HepG2 (cell line): Measurements from ENCODE around the gene TOM1L1.

ENCODE experiments used
- JUN ChIP-seq: sonication (generic); formaldehyde crosslinking; IDR thresholded peaks from 2 replicates; pipeline ENCODE4 v1.4.0; 2020; ENCODE audit warnings: mild to moderate bottlenecking, missing genetic modification reagents
- MAZ ChIP-seq, 2 experiments: sonication (generic) in 1 of 2; formaldehyde crosslinking in 1 of 2; IDR thresholded peaks; 2 replicates each; pipeline versions ENCODE4 v1.5.0 to v1.6.1; 2012 to 2020; ENCODE audit warnings: low read depth in 2 of 2, mild to moderate bottlenecking in 2 of 2, borderline replicate concordance in 1 of 2, improper control_type of control experiment in 1 of 2, low read length in 1 of 2, missing genetic modification reagents in 1 of 2, moderate library complexity in 1 of 2
- NONO ChIP-seq, 2 experiments: fragments of 450-650 bp in 1 of 2; sonication (generic) in 1 of 2; formaldehyde crosslinking in 1 of 2; IDR thresholded peaks in 1 of 2; conservative IDR thresholded peaks in 1 of 2; 2 replicates each; pipeline versions ENCODE4 v1.6.1 to v1.8.0; 2017 to 2022; ENCODE audit warnings: mild to moderate bottlenecking in 1 of 2, missing genetic modification reagents in 1 of 2, moderate library complexity in 1 of 2
- TF ChIP-seq, protein P1 (sequence below): sonication (generic); formaldehyde crosslinking; IDR thresholded peaks from 2 replicates; pipeline ENCODE4 v1.8.1; 2023; ENCODE audit warnings: mild to moderate bottlenecking, missing genetic modification reagents
- TF ChIP-seq, protein P2 (sequence below): sonication (generic); formaldehyde crosslinking; IDR thresholded peaks from 2 replicates; pipeline ENCODE4 v1.5.0; 2020; ENCODE audit warnings: mild to moderate bottlenecking, missing genetic modification reagents, moderate library complexity
- TF ChIP-seq, protein P3 (sequence below): IDR thresholded peaks from 2 replicates; pipeline ENCODE4 v1.6.1; 2016; ENCODE audit warnings: control low read depth

DNA sequence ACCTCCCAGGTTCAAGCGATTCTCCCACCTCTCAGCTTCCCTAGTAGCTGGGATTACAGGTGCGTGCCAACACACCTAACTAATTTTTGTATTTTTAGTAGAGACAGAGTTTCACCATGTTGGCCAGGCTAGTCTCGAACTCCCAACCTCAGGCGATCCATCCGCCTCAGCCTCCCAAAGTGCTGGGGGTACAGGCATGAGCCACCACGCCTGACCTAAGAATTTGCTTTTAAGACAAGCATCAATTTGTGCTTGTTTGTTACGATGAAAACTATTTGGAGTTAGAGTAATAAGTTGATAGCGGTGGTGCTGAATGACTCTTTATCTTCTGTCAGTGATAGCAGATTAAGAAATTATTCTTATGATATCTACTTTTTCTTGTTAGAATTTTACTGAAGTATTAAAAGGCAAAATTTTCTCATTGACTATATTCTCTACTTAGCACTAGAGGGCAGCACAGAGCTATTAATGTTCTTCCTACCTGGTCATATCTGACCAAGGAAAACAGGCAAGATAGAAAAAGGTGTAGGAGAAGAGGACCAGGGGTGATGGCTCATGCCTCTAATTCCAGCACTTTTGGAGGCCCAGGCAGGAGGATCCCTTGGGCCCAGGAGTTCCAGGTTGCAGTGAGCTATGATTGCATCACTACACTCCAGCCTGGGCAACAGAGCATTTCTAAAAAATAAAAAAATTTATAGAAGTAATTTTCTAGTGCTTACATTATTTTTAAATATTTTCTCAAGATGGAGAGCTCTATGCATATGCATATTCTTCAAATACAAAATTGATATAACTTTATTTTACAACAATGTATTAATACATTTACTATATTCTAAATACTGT lies 92.4 kb downstream of the TOM1L1 start:
- TF ChIP-seq, protein P1, sequence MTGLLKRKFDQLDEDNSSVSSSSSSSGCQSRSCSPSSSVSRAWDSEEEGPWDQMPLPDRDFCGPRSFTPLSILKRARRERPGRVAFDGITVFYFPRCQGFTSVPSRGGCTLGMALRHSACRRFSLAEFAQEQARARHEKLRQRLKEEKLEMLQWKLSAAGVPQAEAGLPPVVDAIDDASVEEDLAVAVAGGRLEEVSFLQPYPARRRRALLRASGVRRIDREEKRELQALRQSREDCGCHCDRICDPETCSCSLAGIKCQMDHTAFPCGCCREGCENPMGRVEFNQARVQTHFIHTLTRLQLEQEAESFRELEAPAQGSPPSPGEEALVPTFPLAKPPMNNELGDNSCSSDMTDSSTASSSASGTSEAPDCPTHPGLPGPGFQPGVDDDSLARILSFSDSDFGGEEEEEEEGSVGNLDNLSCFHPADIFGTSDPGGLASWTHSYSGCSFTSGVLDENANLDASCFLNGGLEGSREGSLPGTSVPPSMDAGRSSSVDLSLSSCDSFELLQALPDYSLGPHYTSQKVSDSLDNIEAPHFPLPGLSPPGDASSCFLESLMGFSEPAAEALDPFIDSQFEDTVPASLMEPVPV, result no peak
- TF ChIP-seq MAZ (IDR thresholded peaks at IDR 0.05; ENCODE audit: borderline replicate concordance, low read depth, low read length), result no peak
- TF ChIP-seq MAZ (CRISPR knock-in tag; IDR thresholded peaks at IDR 0.05; ENCODE audit: low read depth), result no peak
- TF ChIP-seq JUN (CRISPR knock-in tag), result no peak
- TF ChIP-seq, protein P2, sequence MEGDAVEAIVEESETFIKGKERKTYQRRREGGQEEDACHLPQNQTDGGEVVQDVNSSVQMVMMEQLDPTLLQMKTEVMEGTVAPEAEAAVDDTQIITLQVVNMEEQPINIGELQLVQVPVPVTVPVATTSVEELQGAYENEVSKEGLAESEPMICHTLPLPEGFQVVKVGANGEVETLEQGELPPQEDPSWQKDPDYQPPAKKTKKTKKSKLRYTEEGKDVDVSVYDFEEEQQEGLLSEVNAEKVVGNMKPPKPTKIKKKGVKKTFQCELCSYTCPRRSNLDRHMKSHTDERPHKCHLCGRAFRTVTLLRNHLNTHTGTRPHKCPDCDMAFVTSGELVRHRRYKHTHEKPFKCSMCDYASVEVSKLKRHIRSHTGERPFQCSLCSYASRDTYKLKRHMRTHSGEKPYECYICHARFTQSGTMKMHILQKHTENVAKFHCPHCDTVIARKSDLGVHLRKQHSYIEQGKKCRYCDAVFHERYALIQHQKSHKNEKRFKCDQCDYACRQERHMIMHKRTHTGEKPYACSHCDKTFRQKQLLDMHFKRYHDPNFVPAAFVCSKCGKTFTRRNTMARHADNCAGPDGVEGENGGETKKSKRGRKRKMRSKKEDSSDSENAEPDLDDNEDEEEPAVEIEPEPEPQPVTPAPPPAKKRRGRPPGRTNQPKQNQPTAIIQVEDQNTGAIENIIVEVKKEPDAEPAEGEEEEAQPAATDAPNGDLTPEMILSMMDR (CRISPR knock-in tag), result peak; percentile 74
- TF ChIP-seq, protein P3, sequence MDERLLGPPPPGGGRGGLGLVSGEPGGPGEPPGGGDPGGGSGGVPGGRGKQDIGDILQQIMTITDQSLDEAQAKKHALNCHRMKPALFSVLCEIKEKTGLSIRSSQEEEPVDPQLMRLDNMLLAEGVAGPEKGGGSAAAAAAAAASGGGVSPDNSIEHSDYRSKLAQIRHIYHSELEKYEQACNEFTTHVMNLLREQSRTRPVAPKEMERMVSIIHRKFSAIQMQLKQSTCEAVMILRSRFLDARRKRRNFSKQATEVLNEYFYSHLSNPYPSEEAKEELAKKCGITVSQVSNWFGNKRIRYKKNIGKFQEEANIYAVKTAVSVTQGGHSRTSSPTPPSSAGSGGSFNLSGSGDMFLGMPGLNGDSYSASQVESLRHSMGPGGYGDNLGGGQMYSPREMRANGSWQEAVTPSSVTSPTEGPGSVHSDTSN, result no peak
- TF ChIP-seq NONO (IDR thresholded peaks at IDR 0.05), result no peak
- TF ChIP-seq NONO (CRISPR knock-in tag; conservative IDR thresholded peaks at IDR 0.05), result no peak
